Measurements from ENCODE around the gene SEPTIN10.

DNA sequence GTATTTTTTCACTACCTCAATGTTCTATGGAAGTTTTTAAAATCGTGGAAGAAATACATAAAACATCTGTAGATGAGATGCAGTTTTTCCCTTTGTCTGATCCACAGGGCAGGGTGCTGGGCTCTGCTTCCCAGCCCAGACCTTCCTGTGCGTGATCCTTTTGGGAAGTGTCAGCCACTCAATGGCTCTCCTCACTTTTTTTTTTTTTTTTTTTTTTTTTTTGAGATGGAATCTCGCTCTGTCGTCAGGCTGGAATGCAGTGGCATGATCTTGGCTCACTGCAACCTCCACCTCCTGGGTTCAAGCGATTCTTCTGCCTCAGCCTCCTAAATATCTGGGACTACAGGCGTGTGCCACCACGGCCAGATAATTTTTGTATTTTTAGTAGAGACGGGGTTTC is 33.2 kb upstream of the SEPTIN10 start:
- no peak for TF ChIP-seq EZH2 (IDR thresholded peaks at IDR 0.05)
- TF ChIP-seq POLR2AphosphoS5 (IDR thresholded peaks at IDR 0.05; ENCODE audit: borderline replicate concordance, low read depth, low read length), result no peak
